Measurements from ENCODE around the gene PLEKHG3.

- TF ChIP-seq CTCF (conservative IDR thresholded peaks at IDR 0.05) (no peak), ZFX (IDR thresholded peaks at IDR 0.05) (no peak)
These were observed 47.2 kb upstream of the PLEKHG3 start for GRCh38 chr14:64656986-64657385.

All from C4-2B (cell line).